Measurements from ENCODE around the gene QSOX2.

QSOX2 gene

GRCh38 chr9:136157477-136158265 is 87.9 kb downstream of the QSOX2 start:
- Histone ChIP-seq H3K9ac (ENCODE audit: low read length) (no peak overlapping the region), H3K4me1 (ENCODE audit: insufficient read depth, low read length) (no peaks in the 10 kb centered on the region), H3K36me3 (ENCODE audit: insufficient read depth, low read length) (no peaks in the 10 kb centered on the region), H3K27me3 (ENCODE audit: control insufficient read depth in 1 of 2, insufficient read depth in 2 of 2, low read length in 2 of 2) (peaks cover 7 to 36% of the 10 kb centered on the region in 2 donors), H3K27ac (ENCODE audit: low read depth, low read length) (no peak overlapping the region), H3K4me3 (ENCODE audit: low read depth in 1 of 2, low read length in 2 of 2) (no peak overlapping the region), H3K9me3 (ENCODE audit: low read length) (no peaks in the 10 kb centered on the region)

All from muscle layer of colon (tissue), 2 donors.